SK-N-SH (cell line): ENCODE results near the gene ZDHHC14. TPM values are rescaled to one million over a fixed set of nuclear protein-coding genes. Genes with fewer than 3 reads are reported as not detected.

Source experiments
- CTCF ChIA-PET: fragments of 300-600, 350-600 bp; formaldehyde crosslinking; extraction: SDS; loops from one replicate; lab custom pipeline; 2021; lab: Yijun Ruan, JAX
- POLR2A ChIA-PET: fragments of 350-600 bp; sonication (Branson Sonifier 250); formaldehyde crosslinking; extraction: SDS; loops from one replicate; lab custom pipeline; 2020; ENCODE audit warnings: antibody characterized with exemption, inconsistent platforms; lab: Yijun Ruan, JAX
- DNase-seq: peaks from one replicate; pipeline ENCODE4 v3.0.0; 2012
- H2AFZ ChIP-seq: fragments of 200-600 bp; sonication (generic); 2 replicates; pipeline ENCODE4 v1.8.1; 2016; ENCODE audit warnings: antibody characterized with exemption, mild to moderate bottlenecking, low read depth
- H3F3A ChIP-seq: fragments of 200-600 bp; sonication (generic); replicated peaks from 2 replicates; pipeline ENCODE3; 2016; ENCODE audit warnings: antibody characterized with exemption, mild to moderate bottlenecking; ENCODE audit not compliant: insufficient read depth
- H3K27ac ChIP-seq, 2 experiments: fragments of 200-500 bp in 1 of 2; fragments of 200-600 bp in 1 of 2; sonication (Bioruptor generic) in 1 of 2; sonication (generic), shearing (Covaris generic) in 1 of 2; 2 replicates each; pipeline versions ENCODE4 v1.5.1 to v1.6.1; 2014 to 2016; ENCODE audit warnings: low read depth in 2 of 2, inconsistent platforms in 1 of 2, low read length in 1 of 2, mild to moderate bottlenecking in 1 of 2, mixed read lengths in 1 of 2
- H3K27me3 ChIP-seq: fragments of 200-600 bp; sonication (generic), shearing (Covaris generic); 2 replicates; pipeline ENCODE4 v1.6.1; 2016; ENCODE audit warnings: mixed run types; ENCODE audit not compliant: insufficient read depth
- H3K36me3 ChIP-seq, 2 experiments: fragments of 200-500 bp in 1 of 2; fragments of 200-600 bp in 1 of 2; sonication (Bioruptor generic) in 1 of 2; sonication (generic) in 1 of 2; replicated peaks in 1 of 2; 2 replicates each; pipeline versions ENCODE3 to v1.5.1; 2014 to 2016; ENCODE audit warnings: low read length in 1 of 2, mild to moderate bottlenecking in 1 of 2; ENCODE audit not compliant: insufficient read depth in 2 of 2, control insufficient read depth in 1 of 2
- H3K4me1 ChIP-seq, 2 experiments: fragments of 200-500 bp in 1 of 2; fragments of 200-600 bp in 1 of 2; sonication (Bioruptor generic) in 1 of 2; sonication (generic), shearing (Covaris generic) in 1 of 2; 2 replicates each; pipeline versions ENCODE4 v1.5.1 to v1.6.1; 2014 to 2016; ENCODE audit warnings: low read depth in 1 of 2, low read length in 1 of 2, mixed run types in 1 of 2; ENCODE audit not compliant: insufficient read depth in 2 of 2, control insufficient read depth in 1 of 2
- H3K4me2 ChIP-seq: fragments of 200-600 bp; sonication (generic), shearing (Covaris generic); 2 replicates; pipeline ENCODE4 v1.6.1; 2017; ENCODE audit warnings: mixed run types
- H3K4me3 ChIP-seq, 2 experiments: fragments of 200-500 bp in 1 of 2; fragments of 200-600 bp in 1 of 2; sonication (Bioruptor generic) in 1 of 2; sonication (generic), shearing (Covaris generic) in 1 of 2; 2 replicates each; pipeline versions ENCODE4 v1.5.1 to v1.8.1; 2014 to 2016; ENCODE audit warnings: low read depth in 2 of 2, inconsistent platforms in 1 of 2, low read length in 1 of 2, mild to moderate bottlenecking in 1 of 2, mixed read lengths in 1 of 2, moderate library complexity in 1 of 2
- H3K79me2 ChIP-seq: fragments of 200-600 bp; sonication (generic); 2 replicates; pipeline ENCODE4 v1.8.1; 2017; ENCODE audit warnings: mild to moderate bottlenecking; ENCODE audit not compliant: insufficient read depth
- H3K9ac ChIP-seq: fragments of 200-600 bp; sonication (generic); 2 replicates; pipeline ENCODE4 v1.6.1; 2017; ENCODE audit warnings: mixed run types
- H3K9me2 ChIP-seq: fragments of 200-600 bp; sonication (generic); 2 replicates; pipeline ENCODE4 v1.6.1; 2017; ENCODE audit warnings: mixed run types
- H3K9me3 ChIP-seq: fragments of 200-600 bp; sonication (generic); 2 replicates; pipeline ENCODE4 v1.6.1; 2017; ENCODE audit warnings: mixed run types, mild to moderate bottlenecking, moderate library complexity
- H4K20me1 ChIP-seq: fragments of 200-600 bp; sonication (generic); 2 replicates; pipeline ENCODE4 v1.6.1; 2017; ENCODE audit warnings: mild to moderate bottlenecking, mixed run types; ENCODE audit not compliant: insufficient read depth
- CHD2 ChIP-seq: fragments of 150-350 bp; IDR thresholded peaks from 2 replicates; pipeline ENCODE4 v1.6.1; 2018; ENCODE audit warnings: low read length; ENCODE audit not compliant: partially characterized antibody
- CTCF ChIP-seq: fragments of 200-600 bp; sonication (generic); IDR thresholded peaks from 2 replicates; pipeline ENCODE4 v1.6.1; 2017; ENCODE audit warnings: antibody characterized with exemption, mild to moderate bottlenecking, moderate library complexity
- EP300 ChIP-seq, 2 experiments: IDR thresholded peaks; 2 replicates each; pipeline versions ENCODE4 v1.4.0 to v1.6.1; 2012; ENCODE audit warnings: borderline replicate concordance in 1 of 2, low read depth in 1 of 2, low read length in 1 of 2
- JUND ChIP-seq: IDR thresholded peaks from 2 replicates; pipeline ENCODE4 v1.4.0; 2012
- NRF1 ChIP-seq: IDR thresholded peaks from 2 replicates; pipeline ENCODE4 v1.6.1; 2012; ENCODE audit warnings: low read depth, mild to moderate bottlenecking, low read length
- PBX3 ChIP-seq: IDR thresholded peaks from 2 replicates; pipeline ENCODE4; 2012
- RCOR1 ChIP-seq: fragments of 150-350 bp; IDR thresholded peaks from 2 replicates; pipeline ENCODE4 v1.6.1; 2017; ENCODE audit warnings: antibody characterized with exemption, low read length
- SIN3A ChIP-seq: IDR thresholded peaks from 2 replicates; pipeline ENCODE4 v1.6.1; 2012; ENCODE audit warnings: low read depth, mild to moderate bottlenecking, low read length, moderate library complexity, borderline replicate concordance
- USF2 ChIP-seq: fragments of 150-350 bp; IDR thresholded peaks from 2 replicates; pipeline ENCODE4 v1.6.1; 2017; ENCODE audit warnings: antibody characterized with exemption, low read length, low read depth, borderline replicate concordance
- ZBTB33 ChIP-seq: IDR thresholded peaks from 2 replicates; pipeline ENCODE4 v1.4.0; 2012; ENCODE audit warnings: low read depth, borderline replicate concordance
- WGBS: methylation state at CpG from one replicate; pipeline ENCODE4 v1.1.6; 2017; ENCODE audit warnings: low lambda C conversion rate; 5-methylcytosine and 5-hydroxymethylcytosine counted together
- polyA plus RNA-seq, 3 experiments: library from polyadenylated mRNA; depleted of rRNA; stranded (reverse); fragments of >200 nt; gene quantifications; 2 replicates each; pipeline ENCODE4 v1.2.3, GENCODE V29; 2012

ZDHHC14 gene
- polyA plus RNA-seq, 1 of the 3 experiments (the other 2 are of a cell fraction) = 5.4 TPM

GRCh38 chr6:157513004-157513603 is 132.1 kb downstream of the ZDHHC14 start:
- POLR2A ChIA-PET = no interaction called here

More at GRCh38 chr6:157513004-157513603, 132.1 kb downstream of the ZDHHC14 start:
- Histone ChIP-seq H3K4me2 (no peak overlapping the region), H3K79me2 (no peaks in the 10 kb centered on the region), H3K9me2 (no peaks in the 10 kb centered on the region), H3F3A (peaks cover 4% of the 10 kb centered on the region), H3K4me3 (no peak overlapping the region), H3K4me1 (no peaks in the 10 kb centered on the region; a peak in 1 of 4 replicates), H3K27ac (no peak overlapping the region), H3K36me3 (no peaks in the 10 kb centered on the region), H3K9me3 (no peaks in the 10 kb centered on the region), H3K9ac (no peak overlapping the region), H3K27me3 (no peaks in the 10 kb centered on the region), H2AFZ (no peak overlapping the region), H4K20me1 (no peaks in the 10 kb centered on the region)
- WGBS = 72% methylated on average over 9 of the region's 9 CpGs
- CTCF ChIA-PET = interaction anchor here (1.1 kb wide), 1 partner anchor 36 kb away, joined by 3 read pairs; no protein-coding TSS in a partner anchor
- DNase-seq = no peak
- no peak for TF ChIP-seq EP300 (IDR thresholded peaks at IDR 0.05; ENCODE audit: borderline replicate concordance in 1 of 2, low read depth in 1 of 2, low read length in 1 of 2)
- no peak for TF ChIP-seq CTCF
- no peak for TF ChIP-seq NRF1
- TF ChIP-seq SIN3A = no peak
- TF ChIP-seq USF2 = no peak
- TF ChIP-seq JUND = no peak
- TF ChIP-seq PBX3 = no peak
- TF ChIP-seq RCOR1 = no peak
- TF ChIP-seq CHD2 = no peak
- TF ChIP-seq ZBTB33 = no peak
